HEK293T (cell line): Measurements from ENCODE around the gene COP1.

ENCODE experiments used
- CTCF ChIA-PET: fragments of 350-600 bp; formaldehyde crosslinking; extraction: SDS; loops from one replicate; lab custom pipeline; 2021; ENCODE audit warnings: antibody characterized with exemption, inconsistent platforms; lab: Yijun Ruan, JAX
- POLR2A ChIA-PET: fragments of 350-600 bp; formaldehyde crosslinking; extraction: SDS; loops from one replicate; lab custom pipeline; 2020; ENCODE audit warnings: antibody characterized with exemption, inconsistent platforms; lab: Yijun Ruan, JAX
- DNase-seq: peaks from one replicate; pipeline ENCODE4 v3.0.0; 2012; ENCODE audit warnings: mixed read lengths; ENCODE audit errors: extremely low spot score
- ARNT ChIP-seq: fragments of 450-650 bp; IDR thresholded peaks from 2 replicates; pipeline ENCODE4 v1.6.1; 2017; ENCODE audit warnings: mild to moderate bottlenecking
- BHLHE40 ChIP-seq: fragments of 450-650 bp; IDR thresholded peaks from 2 replicates; pipeline ENCODE4 v1.6.1; 2016; ENCODE audit warnings: mild to moderate bottlenecking, moderate library complexity, borderline replicate concordance
- CTBP1 ChIP-seq: fragments of 450-650 bp; IDR thresholded peaks from 2 replicates; pipeline ENCODE4 v1.6.1; 2016; ENCODE audit warnings: borderline replicate concordance
- ELF4 ChIP-seq: fragments of 450-650 bp; IDR thresholded peaks from 2 replicates; pipeline ENCODE4 v1.6.1; 2017; ENCODE audit warnings: antibody characterized with exemption
- FOXA1 ChIP-seq: fragments of 450-650 bp; IDR thresholded peaks from 2 replicates; pipeline ENCODE4 v1.6.1; 2016; ENCODE audit warnings: mild to moderate bottlenecking
- FOXK2 ChIP-seq: fragments of 450-650 bp; IDR thresholded peaks from 2 replicates; pipeline ENCODE4 v1.6.1; 2016; ENCODE audit warnings: mild to moderate bottlenecking
- FOXM1 ChIP-seq: fragments of 450-650 bp; IDR thresholded peaks from 2 replicates; pipeline ENCODE4 v1.6.1; 2017; ENCODE audit warnings: mild to moderate bottlenecking, borderline replicate concordance
- HDGF ChIP-seq: fragments of 450-650 bp; IDR thresholded peaks from 2 replicates; pipeline ENCODE4 v1.6.1; 2017; ENCODE audit warnings: antibody characterized with exemption, borderline replicate concordance
- L3MBTL2 ChIP-seq: fragments of 450-650 bp; conservative IDR thresholded peaks from 2 replicates; pipeline ENCODE4 v1.6.1; 2016; ENCODE audit warnings: mild to moderate bottlenecking
- LEF1 ChIP-seq: fragments of 450-650 bp; IDR thresholded peaks from 2 replicates; pipeline ENCODE4 v1.6.1; 2017; ENCODE audit warnings: mild to moderate bottlenecking, borderline replicate concordance
- NFRKB ChIP-seq: fragments of 450-650 bp; IDR thresholded peaks from 2 replicates; pipeline ENCODE4 v1.6.1; 2016; ENCODE audit warnings: mild to moderate bottlenecking, moderate library complexity
- SP1 ChIP-seq: fragments of 450-650 bp; IDR thresholded peaks from 2 replicates; pipeline ENCODE4 v1.6.1; 2017
- SUZ12 ChIP-seq: fragments of 450-650 bp; IDR thresholded peaks from 2 replicates; pipeline ENCODE4 v1.6.1; 2016; ENCODE audit warnings: mild to moderate bottlenecking
- TARDBP ChIP-seq: fragments of 450-650 bp; IDR thresholded peaks from 2 replicates; pipeline ENCODE4 v1.6.1; 2016
- ZNF384 ChIP-seq: fragments of 450-650 bp; IDR thresholded peaks from 2 replicates; pipeline ENCODE4 v1.6.1; 2016
- TF ChIP-seq, protein P1 (sequence below): fragments of 450-650 bp; IDR thresholded peaks from 2 replicates; pipeline ENCODE4 v1.6.1; 2016

Gene COP1

DNA sequence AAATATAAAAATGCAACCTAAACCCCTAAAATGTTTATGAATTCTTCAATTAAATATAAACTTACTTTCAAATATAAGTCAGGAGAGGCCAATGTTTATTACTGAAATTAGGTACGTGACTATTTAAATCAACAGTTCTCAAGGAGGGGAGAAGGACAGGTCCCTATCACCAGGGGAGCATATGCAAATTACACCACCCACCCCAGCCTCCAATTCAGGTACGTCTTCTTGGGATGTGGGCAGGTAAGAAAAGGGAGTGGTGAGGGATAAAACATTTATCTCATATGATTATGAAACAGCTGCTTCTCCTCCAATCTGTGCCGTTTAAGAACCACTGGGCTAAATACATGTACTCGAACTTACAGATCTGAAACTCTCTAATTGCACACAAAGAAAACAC is 3.4 kb downstream of the COP1 start:
- no peak for DNase-seq
- TF ChIP-seq FOXM1 (no peak), TARDBP (no peak), NFRKB (no peak), L3MBTL2 (no peak), ELF4 (no peak), ARNT (no peak), ZNF384 (no peak), SUZ12 (no peak), SP1 (no peak), FOXK2 (no peak), BHLHE40 (no peak), LEF1 (no peak), HDGF (no peak), CTBP1 (no peak), FOXA1 (no peak)
- TF ChIP-seq, protein P1, sequence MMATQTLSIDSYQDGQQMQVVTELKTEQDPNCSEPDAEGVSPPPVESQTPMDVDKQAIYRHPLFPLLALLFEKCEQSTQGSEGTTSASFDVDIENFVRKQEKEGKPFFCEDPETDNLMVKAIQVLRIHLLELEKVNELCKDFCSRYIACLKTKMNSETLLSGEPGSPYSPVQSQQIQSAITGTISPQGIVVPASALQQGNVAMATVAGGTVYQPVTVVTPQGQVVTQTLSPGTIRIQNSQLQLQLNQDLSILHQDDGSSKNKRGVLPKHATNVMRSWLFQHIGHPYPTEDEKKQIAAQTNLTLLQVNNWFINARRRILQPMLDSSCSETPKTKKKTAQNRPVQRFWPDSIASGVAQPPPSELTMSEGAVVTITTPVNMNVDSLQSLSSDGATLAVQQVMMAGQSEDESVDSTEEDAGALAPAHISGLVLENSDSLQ: no peak
- ChIA-PET POLR2A (no interaction called here), CTCF (interaction anchor here (0.6 kb wide), 1 partner anchor 109 kb away, joined by 3 read pairs; no protein-coding TSS in a partner anchor)

DNA sequence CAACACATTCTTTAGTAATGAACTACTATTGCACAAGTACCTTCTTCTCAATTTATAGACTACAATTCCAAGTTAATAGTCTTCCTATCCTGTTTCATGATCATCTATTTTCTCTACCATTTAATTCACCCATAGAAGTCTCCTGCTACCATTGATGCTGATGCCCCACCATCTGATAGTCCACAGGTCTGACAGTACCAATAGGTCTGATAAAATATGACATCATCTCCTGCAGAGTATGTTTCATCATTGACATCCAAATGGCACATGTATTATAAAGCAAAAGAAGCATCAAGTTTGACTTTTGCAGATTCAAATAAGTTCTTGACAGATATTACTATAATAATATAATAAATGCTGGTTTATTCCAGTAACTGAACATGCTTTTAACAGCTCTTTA is 5.5 kb downstream of the COP1 start:
- ChIA-PET POLR2A (no interaction called here), CTCF (interaction anchor here (0.6 kb wide), 1 partner anchor 27 kb away, joined by 3 read pairs; no protein-coding TSS in a partner anchor)
- TF ChIP-seq FOXK2: no peak
- TF ChIP-seq CTBP1: no peak
- TF ChIP-seq FOXM1: no peak
- TF ChIP-seq SP1: no peak
- no peak for TF ChIP-seq ZNF384
- no peak for TF ChIP-seq L3MBTL2
- no peak for TF ChIP-seq TARDBP
- no peak for TF ChIP-seq BHLHE40
- TF ChIP-seq LEF1: no peak
- TF ChIP-seq ELF4: no peak
- no peak for DNase-seq

DNA sequence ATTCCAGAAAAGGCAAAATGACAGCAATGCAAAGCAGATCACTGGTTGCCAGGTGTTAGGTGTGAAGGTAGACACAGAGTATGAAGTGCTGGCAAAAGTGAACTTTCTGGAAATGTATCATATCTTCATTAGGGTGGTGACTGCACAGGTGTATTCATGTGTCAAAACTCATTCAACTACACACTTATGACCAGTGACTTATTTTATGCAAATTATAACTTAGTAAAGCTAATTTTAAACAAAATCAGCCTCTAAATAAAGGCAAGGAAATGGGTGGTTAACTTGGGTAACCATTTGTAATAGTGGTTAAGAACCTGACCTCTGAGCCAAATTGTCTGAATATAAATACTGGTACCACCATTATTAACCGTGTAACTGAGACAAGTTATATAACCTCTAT is 7.4 kb downstream of the COP1 start:
- TF ChIP-seq HDGF: no peak
- CTCF ChIA-PET: interaction anchor here (0.6 kb wide), 1 partner anchor 657 kb away, joined by 3 read pairs; no protein-coding TSS in a partner anchor
- POLR2A ChIA-PET: no interaction called here

DNA sequence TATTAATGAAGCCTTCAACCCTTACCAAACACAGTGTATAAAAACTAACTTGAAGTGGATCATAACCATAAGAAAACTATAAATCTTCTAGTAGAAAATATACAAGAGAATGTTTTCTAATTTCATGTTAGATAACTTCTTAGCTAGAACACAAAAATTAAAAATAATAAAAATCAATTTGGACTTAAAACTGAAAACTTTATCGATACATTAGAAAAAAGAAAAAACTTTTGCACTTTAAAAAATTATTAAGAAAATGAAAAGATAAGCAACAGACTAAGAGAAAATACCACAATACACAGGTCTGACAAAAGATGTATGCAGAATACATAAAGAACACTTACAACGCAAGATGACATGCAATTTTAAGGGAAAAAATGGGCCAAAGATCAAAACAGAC is 8.7 kb downstream of the COP1 start:
- TF ChIP-seq BHLHE40: no peak
- no peak for TF ChIP-seq HDGF
- no peak for TF ChIP-seq FOXM1
- no peak for TF ChIP-seq FOXA1
- TF ChIP-seq SP1: no peak
- TF ChIP-seq L3MBTL2: no peak
- no peak for TF ChIP-seq FOXK2
- no peak for TF ChIP-seq LEF1
- no peak for TF ChIP-seq NFRKB
- no peak for TF ChIP-seq ELF4
- no peak for TF ChIP-seq CTBP1
- TF ChIP-seq ZNF384: no peak
- POLR2A ChIA-PET: no interaction called here
- DNase-seq: no peak
- CTCF ChIA-PET: no interaction called here

More for the DNA sequence above, 7.4 kb downstream of the COP1 start:
- no peak for DNase-seq

DNA sequence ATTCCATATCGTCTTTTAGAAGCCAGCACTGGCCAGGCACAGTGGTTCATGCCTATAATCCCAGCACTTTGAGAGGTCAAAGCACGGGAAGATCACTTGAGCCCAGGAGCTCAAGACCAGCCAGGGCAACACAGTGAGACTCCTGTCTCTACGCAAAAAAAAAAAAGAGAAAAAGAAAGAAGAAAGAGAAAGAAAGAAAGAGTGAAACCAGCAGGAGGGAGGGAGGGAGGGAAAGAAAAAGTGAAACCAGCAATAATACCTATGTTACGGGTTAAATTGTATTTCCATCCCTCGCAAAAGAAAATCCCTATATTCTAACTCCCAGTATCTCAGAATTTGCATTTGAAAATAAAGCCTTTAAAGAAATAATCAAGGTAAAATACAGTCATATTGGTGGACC is 10.4 kb downstream of the COP1 start:
- ChIA-PET CTCF (no interaction called here), POLR2A (no interaction called here)
- DNase-seq: no peak
- no peak for TF ChIP-seq FOXM1
- TF ChIP-seq CTBP1: no peak
- no peak for TF ChIP-seq FOXA1
- TF ChIP-seq SP1: no peak
- TF ChIP-seq SUZ12: no peak

DNA sequence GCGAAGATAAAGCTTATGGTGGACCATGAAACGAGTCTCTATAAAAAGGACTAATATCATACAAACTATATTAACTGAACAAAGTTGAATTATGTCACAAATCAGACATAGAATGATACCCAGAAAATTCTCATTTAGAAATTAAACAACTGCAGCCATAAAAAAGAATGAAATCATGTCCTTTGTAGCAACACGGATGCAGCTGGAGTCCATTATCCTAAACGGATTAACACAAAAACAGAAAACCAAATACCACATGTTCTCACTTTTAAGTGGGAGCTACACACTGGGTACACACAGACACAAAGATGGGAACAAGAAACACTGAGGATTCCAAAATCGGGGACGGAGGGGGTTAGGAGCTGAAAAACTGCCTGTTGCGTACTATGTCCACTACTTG is 11.5 kb downstream of the COP1 start:
- CTCF ChIA-PET: no interaction called here
- POLR2A ChIA-PET: interaction anchor here (0.9 kb wide), 1 partner anchor 12 kb away, joined by 3 read pairs; no protein-coding TSS in a partner anchor
- TF ChIP-seq ZNF384: no peak
- TF ChIP-seq L3MBTL2: no peak
- TF ChIP-seq ARNT: no peak
- TF ChIP-seq HDGF: no peak
- TF ChIP-seq NFRKB: no peak
- TF ChIP-seq LEF1: no peak
- DNase-seq: no peak

DNA sequence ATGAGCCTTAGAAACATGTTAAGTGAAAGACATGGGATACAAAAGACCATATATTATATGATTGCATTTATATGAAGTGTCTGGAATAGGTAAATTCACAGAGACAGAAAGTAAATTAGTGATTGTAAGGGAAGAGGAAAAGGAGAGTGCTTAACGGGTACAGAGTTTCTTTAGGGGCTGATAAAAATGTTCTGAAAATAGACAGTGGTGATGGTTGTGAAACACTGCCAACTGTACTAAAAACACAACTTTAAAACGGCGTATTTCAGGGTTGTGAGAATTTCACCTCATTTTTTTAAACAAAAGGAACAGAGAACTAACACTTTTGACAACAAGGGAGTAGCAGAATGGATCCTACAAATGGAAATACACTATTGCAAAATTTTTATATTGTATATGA is 13.4 kb downstream of the COP1 start:
- ChIA-PET POLR2A (no interaction called here), CTCF (no interaction called here)
- no peak for DNase-seq
- no peak for TF ChIP-seq TARDBP
- no peak for TF ChIP-seq NFRKB
- no peak for TF ChIP-seq ELF4

DNA sequence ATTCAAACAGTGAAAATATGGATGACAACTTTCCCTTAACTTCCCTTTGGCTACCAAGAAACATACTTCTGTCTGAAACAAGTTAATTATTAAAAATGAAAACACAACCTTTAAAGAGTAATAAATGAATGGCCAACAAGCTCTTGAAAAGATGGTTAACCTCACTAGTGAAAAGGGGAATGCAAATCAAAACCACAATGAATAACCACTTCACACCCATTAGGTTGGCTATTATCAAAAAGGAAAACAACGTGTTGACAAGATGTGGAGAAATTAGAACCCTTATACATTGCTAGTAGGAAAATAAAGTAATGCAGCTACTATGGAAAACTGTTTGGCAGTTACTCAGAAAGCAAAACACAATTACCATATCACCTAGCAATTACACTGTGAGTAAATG is 14.1 kb downstream of the COP1 start:
- TF ChIP-seq FOXA1: no peak
- TF ChIP-seq HDGF: no peak
- TF ChIP-seq SP1: no peak
- no peak for TF ChIP-seq L3MBTL2
- TF ChIP-seq, protein P1: no peak
- TF ChIP-seq TARDBP: no peak
- TF ChIP-seq NFRKB: no peak
- TF ChIP-seq LEF1: no peak
- TF ChIP-seq FOXM1: no peak
- no peak for TF ChIP-seq ARNT
- TF ChIP-seq SUZ12: no peak
- TF ChIP-seq ELF4: no peak
- DNase-seq: no peak
- CTCF ChIA-PET: no interaction called here
- POLR2A ChIA-PET: no interaction called here
